Smooth muscle cell (in vitro differentiated cells): ENCODE data around the gene RNPEPL1. TPM values are rescaled to one million over a fixed set of nuclear protein-coding genes. Genes with fewer than 3 reads are reported as not detected.

Experiments used
- DNase-seq: peaks from one replicate; lab custom pipeline; 2025; ENCODE audit not compliant: unreplicated experiment; lab: John Stamatoyannopoulos, UW
- H2AFZ ChIP-seq: fragments of 200-600 bp; sonication (generic); 2 replicates; pipeline ENCODE4 v1.6.0; 2016; ENCODE audit warnings: antibody characterized with exemption, low read depth, mild to moderate bottlenecking
- H3F3A ChIP-seq: fragments of 200-600 bp; sonication (generic); 2 replicates; pipeline ENCODE4 v1.6.0; 2017; ENCODE audit warnings: antibody characterized with exemption, low read depth
- H3K27ac ChIP-seq: fragments of 200-600 bp; sonication (generic); 2 replicates; pipeline ENCODE4 v1.5.1; 2016; ENCODE audit warnings: low read depth, mild to moderate bottlenecking
- H3K27me3 ChIP-seq: fragments of 200-600 bp; sonication (generic); 2 replicates; pipeline ENCODE4 v1.6.1; 2016; ENCODE audit warnings: low read depth, mild to moderate bottlenecking
- H3K36me3 ChIP-seq: fragments of 200-600 bp; sonication (generic); 2 replicates; pipeline ENCODE4 v1.5.1; 2016; ENCODE audit warnings: low read depth
- H3K4me1 ChIP-seq: fragments of 200-600 bp; sonication (generic); 2 replicates; pipeline ENCODE4 v1.5.1; 2016; ENCODE audit warnings: low read depth
- H3K4me2 ChIP-seq: fragments of 200-600 bp; sonication (generic); 2 replicates; pipeline ENCODE4 v1.6.0; 2016; ENCODE audit warnings: mild to moderate bottlenecking
- H3K4me3 ChIP-seq: fragments of 200-600 bp; sonication (generic); 2 replicates; pipeline ENCODE4 v1.5.1; 2016; ENCODE audit warnings: mild to moderate bottlenecking
- H3K79me2 ChIP-seq: fragments of 200-600 bp; sonication (generic); 2 replicates; pipeline ENCODE4 v1.6.0; 2016; ENCODE audit warnings: low read depth, mild to moderate bottlenecking
- H3K9ac ChIP-seq: fragments of 200-600 bp; sonication (generic); 2 replicates; pipeline ENCODE4 v1.6.0; 2016; ENCODE audit warnings: low read depth
- H3K9me3 ChIP-seq: fragments of 200-600 bp; sonication (generic); replicated peaks from 2 replicates; pipeline ENCODE4 v1.5.1; 2016; ENCODE audit warnings: low read depth
- H4K20me1 ChIP-seq: fragments of 200-600 bp; sonication (generic); 2 replicates; pipeline ENCODE4 v1.6.0; 2016; ENCODE audit warnings: low read depth
- WGBS: methylation state at CpG from one replicate; pipeline ENCODE4 v1.1.7; 2016; ENCODE audit warnings: low lambda C conversion rate; 5-methylcytosine and 5-hydroxymethylcytosine counted together
- polyA plus RNA-seq: library from polyadenylated mRNA; unstranded; fragments of >200 nt; fragmentation: Nextera tagmentation; extraction: Ambion mirVana; gene quantifications from 2 replicates; pipeline ENCODE4 v1.2.1, GENCODE V29; 2016
- total RNA-seq: library from RNA; depleted of rRNA; stranded (reverse); fragments of >200 nt; gene quantifications from 2 replicates; pipeline ENCODE4 v1.2.3, GENCODE V29; 2014
- TF ChIP-seq, protein P1 (sequence below): fragments of 200-600 bp; sonication (generic); IDR thresholded peaks from 2 replicates; pipeline ENCODE4 v1.5.1; 2017; ENCODE audit warnings: borderline replicate concordance, mild to moderate bottlenecking, antibody characterized with exemption; ENCODE audit not compliant: insufficient read depth, poor library complexity, severe bottlenecking

Gene RNPEPL1
- total and polyA plus RNA-seq, 2 experiments from 2014 or later: 15.3 to 40.9 TPM

GRCh38 chr2:240572141-240573031 is 4.1 kb downstream of the RNPEPL1 start:
- no peak overlapping the region for H2AFZ ChIP-seq
- no peaks in the 10 kb centered on the region for H3K27me3 ChIP-seq
- no peak overlapping the region for H3K9ac ChIP-seq
- no peaks in the 10 kb centered on the region for H3K36me3 ChIP-seq
- TF ChIP-seq, protein P1, sequence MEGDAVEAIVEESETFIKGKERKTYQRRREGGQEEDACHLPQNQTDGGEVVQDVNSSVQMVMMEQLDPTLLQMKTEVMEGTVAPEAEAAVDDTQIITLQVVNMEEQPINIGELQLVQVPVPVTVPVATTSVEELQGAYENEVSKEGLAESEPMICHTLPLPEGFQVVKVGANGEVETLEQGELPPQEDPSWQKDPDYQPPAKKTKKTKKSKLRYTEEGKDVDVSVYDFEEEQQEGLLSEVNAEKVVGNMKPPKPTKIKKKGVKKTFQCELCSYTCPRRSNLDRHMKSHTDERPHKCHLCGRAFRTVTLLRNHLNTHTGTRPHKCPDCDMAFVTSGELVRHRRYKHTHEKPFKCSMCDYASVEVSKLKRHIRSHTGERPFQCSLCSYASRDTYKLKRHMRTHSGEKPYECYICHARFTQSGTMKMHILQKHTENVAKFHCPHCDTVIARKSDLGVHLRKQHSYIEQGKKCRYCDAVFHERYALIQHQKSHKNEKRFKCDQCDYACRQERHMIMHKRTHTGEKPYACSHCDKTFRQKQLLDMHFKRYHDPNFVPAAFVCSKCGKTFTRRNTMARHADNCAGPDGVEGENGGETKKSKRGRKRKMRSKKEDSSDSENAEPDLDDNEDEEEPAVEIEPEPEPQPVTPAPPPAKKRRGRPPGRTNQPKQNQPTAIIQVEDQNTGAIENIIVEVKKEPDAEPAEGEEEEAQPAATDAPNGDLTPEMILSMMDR: no peak
- no peaks in the 10 kb centered on the region for H3F3A ChIP-seq
- peaks cover 18% of the 10 kb centered on the region for H4K20me1 ChIP-seq
- no peaks in the 10 kb centered on the region for H3K9me3 ChIP-seq
- H3K27ac ChIP-seq: no peak overlapping the region
- no peak overlapping the region for H3K4me2 ChIP-seq
- H3K4me3 ChIP-seq: no peak overlapping the region
- 96% methylated on average over 30 of the region's 30 CpGs for WGBS
- no peaks in the 10 kb centered on the region for H3K4me1 ChIP-seq
- DNase-seq: no peak
- no peaks in the 10 kb centered on the region for H3K79me2 ChIP-seq

DNA sequence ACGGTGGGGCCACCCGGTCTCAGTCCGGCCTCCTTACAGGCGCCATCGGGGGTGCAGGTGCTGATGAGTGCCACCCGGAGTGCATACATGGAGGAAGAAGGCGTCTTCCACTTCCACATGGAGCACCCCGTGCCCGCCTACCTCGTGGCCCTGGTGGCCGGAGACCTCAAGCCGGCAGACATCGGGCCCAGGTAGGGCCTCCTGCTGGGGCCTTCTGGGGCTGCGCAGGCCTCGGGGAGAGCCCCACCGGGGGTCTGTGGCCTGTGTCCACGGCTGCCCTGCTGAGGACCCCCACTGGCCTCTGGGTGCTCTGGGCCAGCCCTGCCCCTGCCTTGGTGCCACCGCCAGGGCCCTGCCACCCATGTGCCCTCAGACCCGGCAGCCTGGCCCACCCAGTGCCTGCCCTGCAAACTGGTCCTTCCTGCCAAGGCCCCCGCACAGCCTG is 4.8 kb downstream of the RNPEPL1 start:
- Histone ChIP-seq H4K20me1 (peaks cover 24% of the 10 kb centered on the region), H3K27me3 (no peaks in the 10 kb centered on the region), H3K36me3 (no peaks in the 10 kb centered on the region), H3K4me1 (no peaks in the 10 kb centered on the region), H2AFZ (no peak overlapping the region), H3K9me3 (no peaks in the 10 kb centered on the region), H3K9ac (no peak overlapping the region), H3K4me3 (no peak overlapping the region), H3K27ac (no peak overlapping the region), H3F3A (no peaks in the 10 kb centered on the region), H3K79me2 (no peaks in the 10 kb centered on the region), H3K4me2 (no peak overlapping the region)
- 91% methylated on average over 20 of the region's 20 CpGs for WGBS
- no peak for DNase-seq
- TF ChIP-seq, protein P1: no peak

GRCh38 chr2:240573516-240574385 is 5.5 kb downstream of the RNPEPL1 start:
- DNase-seq: no peak
- no peaks in the 10 kb centered on the region for H3K9me3 ChIP-seq
- H2AFZ ChIP-seq: no peak overlapping the region
- H3K9ac ChIP-seq: no peak overlapping the region
- TF ChIP-seq, protein P1: no peak
- H3K4me1 ChIP-seq: no peaks in the 10 kb centered on the region
- H3K27ac ChIP-seq: no peak overlapping the region
- H3K79me2 ChIP-seq: no peaks in the 10 kb centered on the region
- peaks cover 30% of the 10 kb centered on the region for H4K20me1 ChIP-seq
- H3K27me3 ChIP-seq: no peaks in the 10 kb centered on the region
- 95% methylated on average over 35 of the region's 37 CpGs for WGBS
- no peak overlapping the region for H3K4me3 ChIP-seq
- no peak overlapping the region for H3K4me2 ChIP-seq
- H3F3A ChIP-seq: no peaks in the 10 kb centered on the region
- no peaks in the 10 kb centered on the region for H3K36me3 ChIP-seq
